SK-N-SH (cell line): ENCODE measurements around the gene GPRC5B. TPM values are rescaled to one million over a fixed set of nuclear protein-coding genes. Genes with fewer than 3 reads are reported as not detected.

Experiments used
- CTCF ChIA-PET: fragments of 300-600, 350-600 bp; formaldehyde crosslinking; extraction: SDS; loops from one replicate; lab custom pipeline; 2021; lab: Yijun Ruan, JAX
- POLR2A ChIA-PET: fragments of 350-600 bp; sonication (Branson Sonifier 250); formaldehyde crosslinking; extraction: SDS; loops from one replicate; lab custom pipeline; 2020; ENCODE audit warnings: antibody characterized with exemption, inconsistent platforms; lab: Yijun Ruan, JAX
- DNase-seq: peaks from one replicate; pipeline ENCODE4 v3.0.0; 2012
- H2AFZ ChIP-seq: fragments of 200-600 bp; sonication (generic); 2 replicates; pipeline ENCODE4 v1.8.1; 2016; ENCODE audit warnings: antibody characterized with exemption, mild to moderate bottlenecking, low read depth
- H3F3A ChIP-seq: fragments of 200-600 bp; sonication (generic); replicated peaks from 2 replicates; pipeline ENCODE3; 2016; ENCODE audit warnings: antibody characterized with exemption, mild to moderate bottlenecking; ENCODE audit not compliant: insufficient read depth
- H3K27ac ChIP-seq, 2 experiments: fragments of 200-500 bp in 1 of 2; fragments of 200-600 bp in 1 of 2; sonication (Bioruptor generic) in 1 of 2; sonication (generic), shearing (Covaris generic) in 1 of 2; 2 replicates each; pipeline versions ENCODE4 v1.5.1 to v1.6.1; 2014 to 2016; ENCODE audit warnings: low read depth in 2 of 2, inconsistent platforms in 1 of 2, low read length in 1 of 2, mild to moderate bottlenecking in 1 of 2, mixed read lengths in 1 of 2
- H3K27me3 ChIP-seq: fragments of 200-600 bp; sonication (generic), shearing (Covaris generic); 2 replicates; pipeline ENCODE4 v1.6.1; 2016; ENCODE audit warnings: mixed run types; ENCODE audit not compliant: insufficient read depth
- H3K36me3 ChIP-seq, 2 experiments: fragments of 200-500 bp in 1 of 2; fragments of 200-600 bp in 1 of 2; sonication (Bioruptor generic) in 1 of 2; sonication (generic) in 1 of 2; replicated peaks in 1 of 2; 2 replicates each; pipeline versions ENCODE3 to v1.5.1; 2014 to 2016; ENCODE audit warnings: low read length in 1 of 2, mild to moderate bottlenecking in 1 of 2; ENCODE audit not compliant: insufficient read depth in 2 of 2, control insufficient read depth in 1 of 2
- H3K4me1 ChIP-seq, 2 experiments: fragments of 200-500 bp in 1 of 2; fragments of 200-600 bp in 1 of 2; sonication (Bioruptor generic) in 1 of 2; sonication (generic), shearing (Covaris generic) in 1 of 2; 2 replicates each; pipeline versions ENCODE4 v1.5.1 to v1.6.1; 2014 to 2016; ENCODE audit warnings: low read depth in 1 of 2, low read length in 1 of 2, mixed run types in 1 of 2; ENCODE audit not compliant: insufficient read depth in 2 of 2, control insufficient read depth in 1 of 2
- H3K4me2 ChIP-seq: fragments of 200-600 bp; sonication (generic), shearing (Covaris generic); 2 replicates; pipeline ENCODE4 v1.6.1; 2017; ENCODE audit warnings: mixed run types
- H3K4me3 ChIP-seq, 2 experiments: fragments of 200-500 bp in 1 of 2; fragments of 200-600 bp in 1 of 2; sonication (Bioruptor generic) in 1 of 2; sonication (generic), shearing (Covaris generic) in 1 of 2; 2 replicates each; pipeline versions ENCODE4 v1.5.1 to v1.8.1; 2014 to 2016; ENCODE audit warnings: low read depth in 2 of 2, inconsistent platforms in 1 of 2, low read length in 1 of 2, mild to moderate bottlenecking in 1 of 2, mixed read lengths in 1 of 2, moderate library complexity in 1 of 2
- H3K79me2 ChIP-seq: fragments of 200-600 bp; sonication (generic); 2 replicates; pipeline ENCODE4 v1.8.1; 2017; ENCODE audit warnings: mild to moderate bottlenecking; ENCODE audit not compliant: insufficient read depth
- H3K9ac ChIP-seq: fragments of 200-600 bp; sonication (generic); 2 replicates; pipeline ENCODE4 v1.6.1; 2017; ENCODE audit warnings: mixed run types
- H3K9me2 ChIP-seq: fragments of 200-600 bp; sonication (generic); 2 replicates; pipeline ENCODE4 v1.6.1; 2017; ENCODE audit warnings: mixed run types
- H3K9me3 ChIP-seq: fragments of 200-600 bp; sonication (generic); 2 replicates; pipeline ENCODE4 v1.6.1; 2017; ENCODE audit warnings: mixed run types, mild to moderate bottlenecking, moderate library complexity
- H4K20me1 ChIP-seq: fragments of 200-600 bp; sonication (generic); 2 replicates; pipeline ENCODE4 v1.6.1; 2017; ENCODE audit warnings: mild to moderate bottlenecking, mixed run types; ENCODE audit not compliant: insufficient read depth
- CTCF ChIP-seq: fragments of 200-600 bp; sonication (generic); IDR thresholded peaks from 2 replicates; pipeline ENCODE4 v1.6.1; 2017; ENCODE audit warnings: antibody characterized with exemption, mild to moderate bottlenecking, moderate library complexity
- EP300 ChIP-seq, 2 experiments: IDR thresholded peaks; 2 replicates each; pipeline versions ENCODE4 v1.4.0 to v1.6.1; 2012; ENCODE audit warnings: borderline replicate concordance in 1 of 2, low read depth in 1 of 2, low read length in 1 of 2
- EZH2phosphoT487 ChIP-seq: fragments of 200-600 bp; sonication (generic); IDR thresholded peaks from 2 replicates; pipeline ENCODE4 v1.6.1; 2017; ENCODE audit warnings: low read depth, mixed run types, mild to moderate bottlenecking, antibody characterized with exemption, moderate library complexity, borderline replicate concordance
- MAX ChIP-seq: IDR thresholded peaks from 2 replicates; pipeline ENCODE4 v1.4.0; 2012; ENCODE audit warnings: low read depth
- MEF2A ChIP-seq: IDR thresholded peaks from 2 replicates; pipeline ENCODE4 v1.4.0; 2012; ENCODE audit warnings: low read depth, borderline replicate concordance
- RAD21 ChIP-seq: IDR thresholded peaks from 2 replicates; pipeline ENCODE4 v1.6.1; 2012; ENCODE audit warnings: mild to moderate bottlenecking, low read length
- SIN3A ChIP-seq: IDR thresholded peaks from 2 replicates; pipeline ENCODE4 v1.6.1; 2012; ENCODE audit warnings: low read depth, mild to moderate bottlenecking, low read length, moderate library complexity, borderline replicate concordance
- ZBTB33 ChIP-seq: IDR thresholded peaks from 2 replicates; pipeline ENCODE4 v1.4.0; 2012; ENCODE audit warnings: low read depth, borderline replicate concordance
- WGBS: methylation state at CpG from one replicate; pipeline ENCODE4 v1.1.6; 2017; ENCODE audit warnings: low lambda C conversion rate; 5-methylcytosine and 5-hydroxymethylcytosine counted together
- polyA plus RNA-seq, 3 experiments: library from polyadenylated mRNA; depleted of rRNA; stranded (reverse); fragments of >200 nt; gene quantifications; 2 replicates each; pipeline ENCODE4 v1.2.3, GENCODE V29; 2012

Gene GPRC5B
- polyA plus RNA-seq, 1 of the 3 experiments (the other 2 are of a cell fraction): 1.1 TPM

- no peaks in the 10 kb centered on the region for H3F3A ChIP-seq
- H3K4me1 ChIP-seq: no peaks in the 10 kb centered on the region
- no peak overlapping the region for H3K4me3 ChIP-seq
- H3K36me3 ChIP-seq: no peaks in the 10 kb centered on the region
- H3K9me3 ChIP-seq: no peaks in the 10 kb centered on the region
- H3K9me2 ChIP-seq: no peaks in the 10 kb centered on the region
- H3K79me2 ChIP-seq: no peaks in the 10 kb centered on the region
- no peak for DNase-seq
- H3K4me2 ChIP-seq: no peak overlapping the region
- H4K20me1 ChIP-seq: no peaks in the 10 kb centered on the region
- H2AFZ ChIP-seq: no peak overlapping the region
- no peaks in the 10 kb centered on the region for H3K27me3 ChIP-seq
- no peak overlapping the region for H3K9ac ChIP-seq
- POLR2A ChIA-PET: no interaction called here
- 100% methylated on average over 3 of the region's 6 CpGs for WGBS
- CTCF ChIA-PET: no interaction called here
- TF ChIP-seq EP300 (IDR thresholded peaks at IDR 0.05; ENCODE audit: borderline replicate concordance in 1 of 2, low read depth in 1 of 2, low read length in 1 of 2) (no peak), MAX (no peak), SIN3A (no peak)
- no peak overlapping the region for H3K27ac ChIP-seq
Observed at GRCh38 chr16:19823322-19823721, 61.3 kb downstream of the GPRC5B start.

GRCh38 chr16:19822533-19822932 is 62.1 kb downstream of the GPRC5B start:
- WGBS: 89% methylated on average over 2 of the region's 2 CpGs
- Histone ChIP-seq H3K9me2 (no peaks in the 10 kb centered on the region), H3K4me3 (no peak overlapping the region), H4K20me1 (no peaks in the 10 kb centered on the region), H3K27ac (no peak overlapping the region), H3K36me3 (no peaks in the 10 kb centered on the region), H3K4me2 (no peak overlapping the region), H3K79me2 (no peaks in the 10 kb centered on the region), H3F3A (no peaks in the 10 kb centered on the region), H3K27me3 (no peaks in the 10 kb centered on the region), H2AFZ (no peak overlapping the region), H3K4me1 (no peaks in the 10 kb centered on the region), H3K9ac (no peak overlapping the region), H3K9me3 (no peaks in the 10 kb centered on the region)
- no peak for DNase-seq
- no peak for TF ChIP-seq MEF2A
- TF ChIP-seq ZBTB33: no peak
- TF ChIP-seq MAX: no peak
- TF ChIP-seq RAD21: no peak
- TF ChIP-seq EZH2phosphoT487: no peak
- TF ChIP-seq CTCF: no peak
- ChIA-PET POLR2A (no interaction called here), CTCF (no interaction called here)
